H9 (cell line): Measurements from ENCODE around the gene CAMTA1. TPM values are rescaled to one million over a fixed set of nuclear protein-coding genes. Genes with fewer than 3 reads are reported as not detected.

Source experiments
- DNase-seq: peaks from one replicate; pipeline ENCODE4 v3.0.0-alpha.2; 2017
- H2AFZ ChIP-seq: one replicate; pipeline ENCODE4 v1.6.1; 2013; ENCODE audit warnings: mild to moderate bottlenecking, low read length, control low read depth, moderate library complexity
- H2AK5ac ChIP-seq: 2 replicates; pipeline ENCODE4 v1.6.1; 2013; ENCODE audit warnings: low read length, control low read depth, mixed read lengths; ENCODE audit not compliant: insufficient read length
- H2BK120ac ChIP-seq: one replicate; pipeline ENCODE4 v1.6.1; 2013; ENCODE audit warnings: low read depth, mild to moderate bottlenecking, low read length, control low read depth, inconsistent platforms; ENCODE audit not compliant: poor library complexity, severe bottlenecking
- H2BK12ac ChIP-seq: 2 replicates; pipeline ENCODE4 v1.6.1; 2013; ENCODE audit warnings: low read length, control low read depth, mixed read lengths, low read depth; ENCODE audit not compliant: insufficient read length
- H2BK15ac ChIP-seq: 2 replicates; pipeline ENCODE4 v1.6.1; 2013; ENCODE audit warnings: low read depth, low read length, control low read depth
- H2BK20ac ChIP-seq: one replicate; pipeline ENCODE4 v1.6.1; 2013; ENCODE audit warnings: low read depth, mild to moderate bottlenecking, low read length, control low read depth, inconsistent platforms; ENCODE audit not compliant: poor library complexity, severe bottlenecking
- H2BK5ac ChIP-seq: 2 replicates; pipeline ENCODE4 v1.6.1; 2013; ENCODE audit warnings: low read length, control low read depth, mixed read lengths; ENCODE audit not compliant: insufficient read length
- H3K14ac ChIP-seq: 2 replicates; pipeline ENCODE4 v1.6.1; 2013; ENCODE audit warnings: low read length, control low read depth; ENCODE audit not compliant: insufficient read depth
- H3K18ac ChIP-seq: 2 replicates; pipeline ENCODE4 v1.6.1; 2013; ENCODE audit warnings: low read depth, mild to moderate bottlenecking, mixed read lengths, low read length, control low read depth; ENCODE audit not compliant: insufficient read length
- H3K23ac ChIP-seq: 2 replicates; pipeline ENCODE4 v1.6.1; 2013; ENCODE audit warnings: low read length, control low read depth, mixed read lengths, low read depth; ENCODE audit not compliant: insufficient read length
- H3K23me2 ChIP-seq: 2 replicates; pipeline ENCODE4 v1.6.1; 2013; ENCODE audit warnings: low read depth, mild to moderate bottlenecking, mixed read lengths, low read length, control low read depth; ENCODE audit not compliant: insufficient read length, poor library complexity, severe bottlenecking
- H3K27ac ChIP-seq: 2 replicates; pipeline ENCODE4 v1.5.1; 2013; ENCODE audit warnings: low read length, control low read depth, mixed read lengths, low read depth; ENCODE audit not compliant: insufficient read length
- H3K27me3 ChIP-seq: 2 replicates; pipeline ENCODE4 v1.6.1; 2013; ENCODE audit warnings: low read length, control low read depth, inconsistent platforms; ENCODE audit not compliant: insufficient read depth
- H3K4ac ChIP-seq: 2 replicates; pipeline ENCODE4 v1.6.1; 2013; ENCODE audit warnings: low read depth, mild to moderate bottlenecking, control low read depth, inconsistent platforms, low read length, moderate library complexity
- H3K4me1 ChIP-seq: 2 replicates; pipeline ENCODE4 v1.6.1; 2013; ENCODE audit warnings: low read length, control low read depth, inconsistent platforms; ENCODE audit not compliant: insufficient read depth
- H3K4me2 ChIP-seq: 2 replicates; pipeline ENCODE4 v1.6.1; 2013; ENCODE audit warnings: low read length, control low read depth, mixed read lengths; ENCODE audit not compliant: insufficient read length, insufficient read depth
- H3K56ac ChIP-seq: 2 replicates; pipeline ENCODE4 v1.6.1; 2013; ENCODE audit warnings: low read depth, mild to moderate bottlenecking, mixed read lengths, low read length, control low read depth; ENCODE audit not compliant: insufficient read length
- H3K79me1 ChIP-seq: 2 replicates; pipeline ENCODE4 v1.6.1; 2013; ENCODE audit warnings: low read depth, mild to moderate bottlenecking, moderate library complexity, low read length, control low read depth, inconsistent platforms; ENCODE audit not compliant: insufficient read depth, poor library complexity, severe bottlenecking
- H3K79me2 ChIP-seq: 2 replicates; pipeline ENCODE4 v1.6.1; 2013; ENCODE audit warnings: low read length, control low read depth, inconsistent platforms; ENCODE audit not compliant: insufficient read depth
- H3K9ac ChIP-seq: 2 replicates; pipeline ENCODE4 v1.6.1; 2013; ENCODE audit warnings: low read length, control low read depth, mixed read lengths; ENCODE audit not compliant: insufficient read length; ENCODE audit errors: extremely low read depth
- H3K9me3 ChIP-seq: one replicate; pipeline ENCODE4 v1.6.1; 2013; ENCODE audit warnings: low read depth, low read length, inconsistent platforms; ENCODE audit not compliant: control insufficient read depth
- H3T11ph ChIP-seq: one replicate; pipeline ENCODE4 v1.6.1; 2013; ENCODE audit warnings: mild to moderate bottlenecking, low read length, control low read depth, inconsistent platforms
- H4K20me1 ChIP-seq: one replicate; pipeline ENCODE4 v1.6.1; 2013; ENCODE audit not compliant: control insufficient read depth, insufficient read length, insufficient read depth
- H4K5ac ChIP-seq: 2 replicates; pipeline ENCODE4 v1.6.1; 2013; ENCODE audit warnings: low read depth, mild to moderate bottlenecking, mixed read lengths, low read length, control low read depth; ENCODE audit not compliant: insufficient read length
- H4K8ac ChIP-seq: replicated peaks from 2 replicates; pipeline ENCODE4 v1.6.1; 2013; ENCODE audit warnings: low read length, control low read depth, mixed read lengths, low read depth; ENCODE audit not compliant: insufficient read length
- H4K91ac ChIP-seq: 2 replicates; pipeline ENCODE4 v1.6.1; 2013; ENCODE audit warnings: low read depth, mild to moderate bottlenecking, moderate library complexity, mixed read lengths, low read length, control low read depth; ENCODE audit not compliant: insufficient read length
- H3K27ac Mint-ChIP-seq, 3 experiments: 2 replicates in 2 of 3; 3 replicates in 1 of 3; pipeline ENCODE4 v1.8.0; 2020 to 2021; ENCODE audit warnings: mixed read lengths in 3 of 3, mild to moderate bottlenecking in 1 of 3, moderate library complexity in 1 of 3
- H3K27me3 Mint-ChIP-seq: 2 replicates; pipeline ENCODE4 v1.8.0; 2021; ENCODE audit warnings: low read depth, mild to moderate bottlenecking, moderate library complexity, mixed read lengths
- H3K36me3 Mint-ChIP-seq, 3 experiments: 2 replicates in 2 of 3; 3 replicates in 1 of 3; pipeline ENCODE4 v1.8.0; 2020 to 2021; ENCODE audit warnings: low read depth in 3 of 3, mixed read lengths in 3 of 3; ENCODE audit not compliant: insufficient read depth in 1 of 3
- H3K4me1 Mint-ChIP-seq, 2 experiments: 2 replicates each; pipeline ENCODE4 v1.8.0; 2020; ENCODE audit warnings: mixed read lengths in 2 of 2
- H3K4me3 Mint-ChIP-seq, 2 experiments: 2 replicates in 1 of 2; 3 replicates in 1 of 2; pipeline ENCODE4 v1.8.0; 2020 to 2021; ENCODE audit warnings: mild to moderate bottlenecking in 2 of 2, mixed read lengths in 2 of 2, moderate library complexity in 1 of 2
- H3K9me3 Mint-ChIP-seq, 2 experiments: 2 replicates in 1 of 2; 3 replicates in 1 of 2; pipeline ENCODE4 v1.8.0; 2020; ENCODE audit warnings: mild to moderate bottlenecking in 2 of 2, mixed read lengths in 2 of 2, moderate library complexity in 1 of 2
- CTCF ChIP-seq: fragments of 200-600 bp; sonication (generic); conservative IDR thresholded peaks from 3 replicates; pipeline ENCODE4 v1.8.0; 2021; ENCODE audit warnings: antibody characterized with exemption, mild to moderate bottlenecking
- WGBS: extraction: QIAGEN DNeasy Blood & Tissue Kit; methylation state at CpG from one replicate; pipeline ENCODE4 v1.1.7; 2013; ENCODE audit warnings: missing lambda C conversion rate, low lambda C conversion rate, mixed read lengths; ENCODE audit not compliant: insufficient read length; ENCODE audit errors: extremely low coverage; 5-methylcytosine and 5-hydroxymethylcytosine counted together
- total RNA-seq: library from RNA; stranded (reverse); gene quantifications from 2 replicates; pipeline ENCODE4 v1.2.1, GENCODE V29; 2021

The CAMTA1 gene
- total RNA-seq, 1 experiment from 2014 or later, result 115 TPM

- no peak overlapping the region for H3K4me3 Mint-ChIP-seq
- Histone ChIP-seq H2BK5ac (no peak overlapping the region), H3T11ph (no peak overlapping the region), H3K27ac (no peak overlapping the region), H4K20me1 (no peaks in the 10 kb centered on the region), H3K79me1 (no peaks in the 10 kb centered on the region), H2AFZ (no peak overlapping the region), H3K27me3 (no peaks in the 10 kb centered on the region), H2AK5ac (no peak overlapping the region), H3K18ac (no peak overlapping the region), H3K79me2 (no peaks in the 10 kb centered on the region), H3K9me3 (no peaks in the 10 kb centered on the region), H2BK12ac (no peak overlapping the region), H3K23me2 (no peaks in the 10 kb centered on the region), H2BK15ac (no peak overlapping the region), H4K8ac (no peak overlapping the region), H2BK20ac (no peak overlapping the region), H3K4me2 (no peak overlapping the region), H3K23ac (no peak overlapping the region), H3K4ac (no peak overlapping the region), H4K91ac (no peak overlapping the region), H3K9ac (no peak overlapping the region), H3K4me1 (no peaks in the 10 kb centered on the region), H2BK120ac (no peak overlapping the region), H4K5ac (no peak overlapping the region), H3K56ac (no peak overlapping the region), H3K14ac (no peak overlapping the region)
- H3K36me3 Mint-ChIP-seq, result no peaks in the 10 kb centered on the region; a peak in 1 of 7 replicates
- H3K27ac Mint-ChIP-seq, result no peak overlapping the region
- H3K27me3 Mint-ChIP-seq, result no peaks in the 10 kb centered on the region
- WGBS, result no CpG with 5 or more reads among the region's 10 CpGs
- no peak for TF ChIP-seq CTCF
- H3K9me3 Mint-ChIP-seq, result no peaks in the 10 kb centered on the region; a peak in 1 of 5 replicates
- H3K4me1 Mint-ChIP-seq, result peaks cover 0 to 2% of the 10 kb centered on the region in 2 experiments; a peak in 2 of 4 replicates
- no peak for DNase-seq
Measured at GRCh38 chr1:7219031-7219430, 433.8 kb downstream of the CAMTA1 start.
